GM18507 (cell line): Measurements from ENCODE around the gene ANTXRL.
"Not testable (repeated sequence)": the region's sequence is repeated elsewhere in the genome, so short reads cannot be mapped to it uniquely, and the experiment has no call there.

Source experiments
- DNase-seq: peaks from one replicate; pipeline ENCODE4 v3.0.0; 2011; ENCODE audit warnings: low read depth; ENCODE audit not compliant: insufficient read length; ENCODE audit errors: extremely low spot score
- FAIRE-seq: peaks from 2 replicates; lab custom pipeline; 2011; peaks lifted over from hg19 to GRCh38; lab: Jason Lieb, UNC

ANTXRL gene

GRCh38 chr10:46379233-46379848, 92.5 kb downstream of the ANTXRL start:
- not testable (repeated sequence) for FAIRE-seq, DNase-seq
